Endometrium (tissue), 2 donors: ENCODE measurements around the gene HORMAD2.
"Not testable (repeated sequence)": the region's sequence is repeated elsewhere in the genome, so short reads cannot be mapped to it uniquely, and the experiment has no call there.

Source experiments
- FAIRE-seq: peaks from 2 replicates; lab custom pipeline; 2012; peaks lifted over from hg19 to GRCh38; lab: Jason Lieb, UNC
- donor health status: control.
- donor health status: control.

Gene HORMAD2

DNA sequence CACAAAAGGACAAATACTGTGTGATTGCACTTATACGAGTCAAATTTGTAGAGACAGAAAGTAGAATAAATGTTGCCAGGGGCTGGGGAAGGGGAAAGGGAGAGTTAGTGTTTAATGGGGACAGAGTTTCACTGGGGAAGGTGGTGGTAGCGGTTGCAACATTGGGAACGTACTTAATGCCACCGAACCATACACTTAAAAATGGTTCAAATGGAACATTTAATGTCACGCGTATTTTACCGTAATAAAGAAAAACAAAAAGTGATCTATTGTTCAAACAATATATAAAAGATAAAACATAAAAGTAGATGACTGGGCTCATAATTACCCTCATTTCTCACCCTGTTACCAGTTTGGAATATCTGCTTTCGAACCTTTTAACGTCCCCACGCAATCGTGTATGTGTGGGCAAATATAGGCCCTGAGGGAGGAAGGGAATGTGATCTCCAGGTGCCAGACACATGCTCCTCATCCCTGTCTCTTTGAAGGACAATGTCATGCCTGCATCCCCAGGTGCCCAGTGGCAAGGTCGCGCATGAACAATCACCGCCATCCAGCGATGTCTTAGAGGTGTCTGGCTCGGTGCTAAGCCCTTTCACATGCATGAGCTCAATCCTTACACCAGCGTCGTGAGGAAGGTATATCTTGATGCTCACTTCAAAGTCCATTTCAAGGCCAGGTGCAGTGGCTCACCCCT lies 131.0 kb downstream of the HORMAD2 start:
- FAIRE-seq: no peak

DNA sequence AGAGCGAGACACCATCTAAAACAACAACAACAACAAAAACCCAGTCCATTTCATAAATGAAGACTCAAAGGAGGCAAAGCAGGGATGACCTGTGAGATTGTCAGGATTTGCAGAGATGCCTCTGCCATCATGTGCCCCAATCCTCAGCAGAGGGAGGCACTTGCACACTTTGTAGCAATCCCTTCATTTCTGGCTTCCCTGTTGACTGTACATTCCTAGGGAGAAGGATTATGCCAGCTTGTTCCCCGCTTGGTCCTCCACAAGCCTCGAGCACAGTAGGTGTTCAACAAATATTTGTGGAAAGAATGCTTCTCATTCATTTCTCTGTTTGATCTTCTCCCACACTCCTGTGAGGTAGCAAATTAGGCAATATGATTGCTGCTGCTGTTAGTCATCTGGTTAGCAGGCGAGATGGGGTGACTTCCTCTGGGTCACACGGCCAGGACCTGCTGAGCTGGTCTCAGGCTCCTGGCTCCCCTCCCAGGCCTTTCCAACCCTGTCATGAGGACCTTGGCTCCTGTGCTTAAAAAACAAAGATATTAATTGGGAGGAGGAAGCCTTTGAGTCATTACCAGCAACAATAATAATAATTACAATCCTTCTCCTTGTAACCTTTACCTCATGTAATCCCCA lies 132.2 kb downstream of the HORMAD2 start:
- peak; percentile 55 for FAIRE-seq

DNA sequence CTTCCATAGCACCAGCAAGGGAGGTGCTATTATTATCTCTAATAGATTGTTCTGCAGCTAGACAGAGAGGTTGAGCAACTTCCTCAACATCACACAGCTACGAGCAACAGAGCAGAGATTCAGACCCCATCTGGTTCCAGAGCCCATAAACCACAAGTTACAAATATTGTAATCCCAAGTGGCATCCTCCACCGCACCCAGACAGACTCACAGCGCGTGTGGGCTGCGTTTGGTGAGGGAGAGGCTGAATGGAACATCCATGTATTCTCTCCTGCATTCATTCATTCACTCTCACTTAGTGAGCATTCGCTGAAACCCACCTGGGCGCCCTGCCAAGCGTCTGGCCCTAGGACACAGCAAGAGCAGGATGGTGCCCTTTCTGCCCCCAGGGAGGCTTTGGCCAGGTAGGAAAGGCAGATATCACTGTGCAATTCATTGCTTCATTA lies 132.8 kb downstream of the HORMAD2 start:
- FAIRE-seq: no peak

DNA sequence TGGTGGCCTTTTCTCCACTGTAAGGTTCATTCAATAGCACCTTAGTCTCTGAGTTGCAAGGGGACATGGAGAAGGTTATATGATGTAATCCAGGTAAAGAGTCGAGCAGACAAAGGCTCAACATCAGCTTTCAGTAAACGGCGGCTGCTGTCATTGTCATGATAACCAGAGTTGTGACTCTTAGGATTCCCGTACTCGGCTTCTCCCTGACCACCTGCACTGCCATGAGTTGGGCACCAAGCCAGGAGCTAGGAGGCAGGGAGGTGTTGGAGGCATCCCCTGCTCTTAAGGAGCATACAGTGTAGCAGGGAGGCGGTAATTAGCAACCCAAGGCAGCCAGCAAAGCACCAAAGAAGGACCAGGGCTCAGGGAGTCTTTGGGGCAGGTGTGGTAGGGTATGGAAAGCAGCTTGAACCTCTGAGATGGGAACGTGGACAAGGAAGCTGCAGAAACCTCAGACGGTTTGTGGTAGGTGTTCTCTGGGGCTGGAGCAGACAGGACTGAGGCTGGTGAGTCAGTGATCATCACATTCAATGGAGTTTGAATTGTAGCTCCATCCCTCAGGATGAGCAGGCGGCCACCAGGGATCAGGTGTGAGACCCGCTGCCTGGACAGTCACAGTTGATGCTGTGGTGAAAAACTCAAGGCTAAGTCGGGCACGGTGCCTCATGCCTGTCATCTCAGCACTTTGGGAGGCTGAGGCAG lies 134.6 kb downstream of the HORMAD2 start:
- FAIRE-seq: no peak

DNA sequence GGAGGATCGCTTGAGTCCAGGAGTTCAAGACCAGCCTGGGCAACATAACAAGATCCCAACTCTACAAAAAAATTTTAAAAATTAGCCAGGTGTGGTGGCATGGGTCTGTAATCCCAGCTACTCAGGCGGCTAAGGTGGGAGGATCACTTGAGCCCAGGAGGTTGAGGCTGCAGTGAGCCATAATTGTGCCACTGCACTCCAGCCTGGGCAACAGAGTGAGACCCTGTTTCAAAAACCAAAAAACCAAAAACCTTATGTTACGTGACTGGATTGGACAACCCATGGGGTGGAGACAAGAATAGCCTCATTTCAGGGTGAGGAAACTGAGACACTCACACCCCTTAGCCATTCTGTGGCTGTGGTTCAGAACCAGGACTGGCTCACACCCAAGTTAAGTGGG lies 136.0 kb downstream of the HORMAD2 start:
- not testable (repeated sequence) for FAIRE-seq

DNA sequence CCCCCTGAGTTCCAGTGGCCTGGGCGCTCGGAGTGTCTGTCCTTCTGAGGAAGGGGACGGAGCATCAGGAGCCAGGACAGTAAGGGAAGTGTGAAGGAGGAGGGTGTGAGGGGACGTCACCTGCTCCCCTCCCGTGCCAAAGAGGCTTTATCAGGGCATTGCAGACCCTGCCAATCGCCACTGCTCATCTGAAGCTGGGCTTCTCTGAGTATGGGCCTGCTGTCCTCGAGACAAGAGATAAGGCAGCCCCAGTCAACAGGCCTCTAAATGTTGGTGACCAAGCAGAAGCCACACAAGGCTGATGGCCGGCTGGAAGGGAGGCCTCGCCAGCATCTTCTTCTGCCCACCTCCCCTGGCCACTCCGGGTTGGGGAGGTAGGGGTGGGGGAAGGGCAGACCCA lies 136.4 kb downstream of the HORMAD2 start:
- FAIRE-seq: no peak

DNA sequence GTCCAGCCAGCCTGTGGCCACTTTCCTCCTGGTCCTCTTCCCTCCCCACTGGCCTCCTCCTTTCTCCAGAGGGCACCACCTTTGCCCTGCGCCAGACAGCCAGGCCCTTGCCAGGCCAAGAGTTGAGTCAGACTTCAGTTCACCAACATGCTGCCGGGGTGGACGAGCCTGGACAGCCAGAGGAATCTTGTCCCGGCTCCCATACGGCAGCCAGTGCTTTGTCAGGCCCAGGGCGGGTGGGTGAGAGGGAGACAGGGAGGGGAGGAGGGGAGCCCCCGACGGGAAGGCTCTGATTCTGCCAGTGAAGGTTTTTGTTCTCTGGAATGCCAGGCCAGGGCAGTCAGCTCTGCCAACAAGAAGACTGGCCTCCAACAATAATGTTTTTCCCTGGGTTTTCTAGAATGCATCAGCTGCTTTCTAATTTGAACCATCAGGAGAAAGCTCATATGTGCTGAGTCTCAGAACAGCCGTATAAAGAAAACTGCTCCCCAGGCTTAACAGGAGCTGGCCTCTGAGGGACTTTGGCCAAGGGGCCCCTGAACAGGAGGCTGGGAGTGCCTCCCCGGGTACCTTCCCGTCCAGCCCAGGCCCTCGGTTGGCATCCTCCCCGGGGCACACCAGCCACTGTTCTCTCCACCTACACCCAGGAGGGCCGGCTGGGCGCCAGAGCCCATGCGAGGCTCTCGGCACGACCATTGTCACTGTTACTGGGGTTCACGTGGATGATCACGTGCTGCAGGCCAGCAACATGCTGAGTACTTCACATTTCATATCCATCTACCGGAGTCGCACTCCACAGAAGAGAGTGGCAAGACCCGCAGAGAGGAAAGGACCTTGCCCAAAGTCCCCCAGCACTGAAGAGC lies 137.7 kb downstream of the HORMAD2 start:
- no peak for FAIRE-seq

DNA sequence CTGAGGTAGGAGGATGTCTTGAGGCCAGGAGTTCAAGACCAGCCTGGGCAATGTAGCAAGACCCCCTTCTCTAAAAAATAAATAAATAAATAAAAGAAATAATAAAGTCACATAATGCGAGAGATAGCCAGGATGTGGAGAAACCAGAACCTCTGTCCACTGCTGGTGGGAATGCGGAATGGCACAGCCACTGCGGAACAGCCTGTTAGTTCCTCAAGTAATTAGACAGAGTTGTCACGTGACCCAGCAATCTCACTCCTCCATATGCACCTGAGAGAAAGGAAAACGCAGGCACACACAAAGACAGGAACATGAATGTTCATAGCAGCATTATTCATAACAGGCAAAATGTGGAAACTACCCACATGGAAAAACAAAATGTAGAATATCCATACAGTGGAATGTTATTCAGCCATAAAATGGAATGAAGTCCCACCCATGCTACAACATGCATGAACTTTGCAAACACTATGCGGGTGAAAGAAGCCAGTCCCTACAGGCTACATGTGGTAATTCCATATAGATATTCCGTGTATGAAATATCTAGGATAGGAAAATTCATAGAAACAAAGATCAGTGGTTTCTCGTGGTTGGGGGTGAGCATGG lies 138.9 kb downstream of the HORMAD2 start:
- FAIRE-seq: no peak

DNA sequence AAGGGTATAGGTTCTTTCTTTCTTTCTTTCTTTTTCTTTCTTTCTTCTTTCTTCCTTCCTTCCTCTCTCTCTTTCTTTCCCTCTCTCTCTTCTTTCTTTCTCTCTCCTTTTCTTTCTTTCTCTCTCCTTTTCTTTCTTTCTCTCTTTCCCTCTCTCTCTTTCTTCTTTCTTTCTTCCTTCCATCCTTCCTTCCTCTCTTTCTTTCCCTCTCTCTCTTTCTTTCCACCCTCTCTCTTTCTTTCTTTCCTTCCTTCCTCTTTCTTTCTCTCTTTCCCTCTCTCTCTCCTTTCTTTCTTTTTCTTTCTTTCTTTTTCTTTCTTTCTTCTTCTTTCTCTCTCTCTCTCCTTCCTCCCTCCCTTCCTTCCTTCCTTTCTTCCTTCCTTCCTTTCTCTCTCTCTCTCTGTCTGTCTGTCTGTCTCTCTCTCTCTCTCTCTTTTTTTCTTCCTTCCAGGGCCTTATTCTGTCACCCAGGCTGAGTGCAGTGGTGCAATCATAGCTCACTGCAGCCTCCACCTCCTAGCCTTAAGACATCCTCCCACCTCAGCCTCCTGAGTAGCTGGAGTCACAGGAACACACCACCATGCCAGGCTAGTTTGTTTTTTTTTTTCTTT lies 139.5 kb downstream of the HORMAD2 start:
- FAIRE-seq: no peak

DNA sequence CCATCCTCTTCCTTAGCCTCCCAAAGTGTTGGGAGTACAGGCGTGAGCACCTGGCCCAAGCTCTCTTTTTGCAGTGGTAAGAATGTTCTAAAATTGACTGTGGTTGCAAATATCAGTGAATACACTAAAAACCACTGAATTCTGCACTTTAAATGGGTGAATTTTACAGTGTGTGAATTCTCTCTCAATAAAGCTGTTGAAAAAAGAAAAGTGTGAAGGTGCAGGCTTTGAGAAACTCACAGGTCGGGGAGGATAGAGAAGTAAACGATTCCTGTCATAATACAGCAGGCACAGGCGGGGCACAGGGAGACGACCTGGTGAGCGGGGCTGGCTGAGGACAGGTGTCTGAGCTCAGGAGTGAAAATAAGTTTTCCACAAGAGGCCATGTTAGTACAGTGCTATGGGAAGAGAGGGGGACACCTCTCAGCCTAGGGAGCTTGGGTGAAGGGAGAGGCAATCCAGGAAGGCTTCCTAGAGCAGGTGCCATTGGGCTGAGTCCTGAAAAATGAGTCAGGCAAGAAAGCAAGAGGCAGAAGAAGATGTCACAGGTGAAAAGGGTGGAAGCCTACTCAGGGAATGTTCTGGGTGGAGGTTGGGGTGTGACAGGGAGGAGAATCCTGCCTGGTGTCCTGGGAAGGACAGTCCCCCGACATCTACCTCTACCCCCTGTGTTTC lies 140.2 kb downstream of the HORMAD2 start:
- FAIRE-seq: no peak

DNA sequence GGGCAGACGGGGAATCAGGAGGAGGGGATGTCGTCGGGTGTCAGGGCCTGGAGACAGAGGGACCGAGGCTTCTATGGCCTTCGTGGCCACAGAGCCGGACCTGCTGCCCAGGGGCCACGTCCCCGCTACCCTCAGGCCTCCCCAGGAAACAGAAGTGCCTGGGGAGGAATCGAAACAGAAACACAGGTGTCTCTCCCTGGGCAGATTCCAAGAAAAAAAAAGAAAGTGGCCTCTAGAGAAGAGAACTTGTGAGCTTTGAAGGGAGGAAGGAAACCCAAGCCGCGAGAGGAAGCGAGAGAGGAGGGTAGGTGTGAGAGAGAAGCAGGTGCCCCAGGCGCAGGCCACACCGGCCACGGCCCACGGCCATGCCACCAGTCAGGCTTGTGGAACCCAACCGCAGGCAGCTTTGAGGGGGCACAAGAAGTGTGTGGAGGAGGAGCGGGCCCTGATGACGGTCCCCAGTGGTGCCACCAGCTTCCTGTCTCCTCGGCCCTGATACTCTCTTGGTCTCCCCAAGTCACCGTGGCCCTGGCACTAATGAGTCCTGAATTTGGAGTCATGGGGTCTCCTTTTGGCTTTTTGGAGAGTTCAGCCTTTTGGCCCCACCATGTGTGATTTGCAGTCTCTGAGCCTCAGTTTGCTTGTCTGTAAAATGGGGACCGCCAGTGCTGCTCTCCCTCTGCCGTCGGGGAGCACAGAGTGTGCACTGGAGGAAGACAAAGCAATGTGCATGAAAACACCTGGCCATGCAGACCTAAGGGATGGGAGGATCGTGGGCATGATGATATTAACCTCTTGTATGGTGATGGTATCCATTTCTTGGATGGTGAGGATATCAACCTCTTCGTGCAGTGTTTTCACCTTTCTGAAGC lies 141.1 kb downstream of the HORMAD2 start:
- no peak for FAIRE-seq

DNA sequence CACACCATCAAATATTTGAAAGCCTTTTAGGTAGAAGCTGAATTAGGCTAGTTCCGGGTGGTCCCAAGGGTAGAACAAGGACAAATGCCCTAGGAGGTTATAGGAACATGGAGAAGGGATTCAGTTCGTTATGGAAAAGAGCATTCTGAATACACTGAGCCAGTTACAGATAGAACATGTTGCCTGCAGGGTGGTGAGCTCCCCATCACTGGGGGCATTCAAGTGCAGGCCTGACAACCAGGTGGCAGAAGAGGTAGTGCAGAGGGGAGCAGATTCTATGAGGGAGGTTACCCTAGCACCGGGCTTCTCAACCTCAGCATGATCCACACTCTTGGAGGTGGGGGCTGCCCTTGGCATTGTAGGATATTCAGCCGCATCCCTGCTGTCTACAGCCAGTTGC lies 142.1 kb downstream of the HORMAD2 start:
- FAIRE-seq: no peak

DNA sequence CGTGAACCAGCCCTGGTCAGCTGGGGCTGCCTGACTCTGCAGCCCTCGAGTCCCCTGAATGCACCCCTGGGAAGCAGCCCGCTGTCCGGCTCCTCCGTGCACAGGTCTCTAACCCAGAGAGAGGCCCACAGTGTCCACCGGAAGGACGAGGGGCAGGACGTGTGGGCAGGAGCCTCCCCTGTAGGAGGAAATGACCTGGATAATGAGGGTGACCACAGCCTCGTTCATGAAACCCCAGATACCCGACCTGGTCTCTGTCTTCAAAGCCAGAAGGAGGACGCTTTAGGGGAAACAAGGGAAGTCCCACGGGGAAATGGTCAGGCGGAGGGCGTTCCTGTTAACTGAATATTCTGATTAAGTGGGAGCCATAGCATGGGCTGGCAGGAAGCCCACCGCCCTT lies 143.0 kb downstream of the HORMAD2 start:
- FAIRE-seq: no peak

DNA sequence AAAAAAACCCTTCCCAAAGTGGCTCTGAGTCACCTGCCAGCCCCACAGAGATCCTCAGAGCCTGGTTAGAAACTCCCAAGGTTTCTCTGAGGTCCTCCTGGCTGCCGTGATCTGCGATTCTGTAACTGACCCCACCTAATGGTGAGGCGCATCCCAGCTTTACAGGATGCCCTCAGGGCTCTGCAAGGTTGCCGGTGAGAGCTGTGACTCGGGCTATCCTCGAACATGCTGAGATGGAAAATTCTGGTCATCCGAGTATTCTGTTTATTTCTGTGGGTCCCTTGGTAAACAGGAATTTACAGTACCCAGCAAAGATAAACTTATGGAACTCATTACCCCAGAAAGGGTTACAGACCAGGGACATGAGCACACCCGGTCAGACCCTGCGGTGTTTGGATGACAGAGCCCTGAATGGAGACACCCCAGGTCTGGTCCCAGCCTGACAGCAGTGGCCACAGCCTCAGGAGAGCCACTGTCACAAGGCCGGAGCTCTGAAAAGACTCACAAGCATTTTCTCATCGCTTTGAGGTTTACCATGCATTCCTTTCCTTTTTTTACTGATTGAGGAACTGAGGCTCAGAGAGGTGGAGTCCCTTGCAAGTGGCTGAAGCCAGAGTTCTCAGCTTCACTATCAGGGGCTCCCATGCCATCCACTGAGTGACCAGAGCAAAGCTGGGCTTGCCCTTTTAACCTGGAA lies 144.0 kb downstream of the HORMAD2 start:
- no peak for FAIRE-seq

DNA sequence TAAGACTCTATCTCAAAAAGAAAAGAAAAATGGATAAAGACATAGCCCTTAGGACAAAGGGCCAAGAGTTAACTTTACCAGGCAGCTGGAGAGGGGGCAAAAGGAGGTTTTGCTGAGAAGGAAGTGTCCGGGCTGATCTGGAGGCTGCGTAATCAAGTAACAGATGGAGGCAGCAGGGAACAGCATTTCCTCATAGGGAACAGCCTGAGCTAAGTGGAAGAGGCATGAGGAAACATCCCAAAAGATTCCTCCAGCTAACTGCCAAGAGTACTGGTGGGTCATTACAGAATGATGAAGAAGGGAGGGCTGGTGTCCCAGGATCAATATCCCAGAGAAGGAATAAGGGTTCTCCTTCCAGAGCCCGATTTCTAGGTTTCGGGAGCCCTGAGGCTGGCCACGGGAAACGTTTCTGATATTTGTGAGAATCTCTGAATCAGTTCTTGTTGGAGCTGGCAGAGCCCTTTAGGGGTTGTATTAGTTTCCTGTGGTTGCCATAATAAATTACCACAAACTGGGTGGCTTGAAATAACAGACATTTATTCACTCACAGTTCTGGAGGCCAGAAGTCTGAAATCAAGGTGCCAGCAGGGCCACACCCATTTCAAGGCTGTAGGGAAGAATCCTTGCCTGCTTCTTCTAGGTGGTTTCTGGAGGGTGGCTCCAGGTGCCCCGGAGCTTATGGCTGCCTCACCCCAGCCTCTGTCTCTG lies 145.1 kb downstream of the HORMAD2 start:
- no peak for FAIRE-seq

DNA sequence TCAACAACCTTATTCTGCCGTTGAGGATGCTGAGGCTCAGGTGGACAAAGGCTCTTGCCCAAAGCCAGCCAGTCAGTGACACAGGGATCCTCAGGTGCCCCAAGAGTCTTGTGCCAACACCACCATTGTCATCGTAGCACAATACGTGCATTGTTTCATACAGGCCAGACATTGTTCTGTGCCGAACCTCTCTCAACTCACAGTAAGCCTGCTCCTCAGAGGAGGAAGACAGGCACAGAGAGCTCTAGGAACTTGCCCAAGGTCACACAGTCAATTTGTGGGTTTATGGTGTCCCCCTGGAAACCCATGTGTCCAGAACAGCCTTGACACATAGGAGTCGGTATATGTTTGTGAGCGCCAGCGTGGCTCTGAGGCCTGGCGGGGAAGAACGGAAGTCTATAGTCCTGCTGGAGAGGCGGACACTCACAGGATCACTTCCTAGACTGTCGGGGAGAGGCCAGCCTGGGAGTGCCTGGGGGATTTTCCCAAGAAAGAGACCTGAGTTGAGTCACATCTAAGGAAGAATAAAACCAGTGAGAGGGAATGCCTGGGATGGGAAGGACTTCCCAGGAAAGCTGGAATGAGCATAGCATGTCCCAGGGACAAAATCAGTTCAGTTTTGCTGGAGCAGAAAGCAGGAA lies 146.0 kb downstream of the HORMAD2 start:
- no peak for FAIRE-seq
